Endothelial cell of umbilical vein (primary cell): ENCODE measurements around the gene CDK11B. TPM values are rescaled to one million over a fixed set of nuclear protein-coding genes. Genes with fewer than 3 reads are reported as not detected.
"Not testable (repeated sequence)": the region's sequence is repeated elsewhere in the genome, so short reads cannot be mapped to it uniquely, and the experiment has no call there.

ENCODE experiments used
- BruUV-seq: library from RNA; stranded (reverse); fragments of 400-500 nt; replicated peaks from 2 replicates; lab custom pipeline; 2021; lab: Mats Ljungman, UMichigan
- CTCF ChIA-PET: fragments of 300-600, 350-600 bp; sonication (Branson Sonifier 250); formaldehyde crosslinking; loops from one replicate; lab custom pipeline; 2021; ENCODE audit warnings: antibody characterized with exemption, inconsistent platforms; lab: Charles Lee
- POLR2A ChIA-PET: fragments of 300-600, 350-600 bp; sonication (Branson Sonifier 250); formaldehyde crosslinking; loops from one replicate; lab custom pipeline; 2021; ENCODE audit warnings: antibody characterized with exemption, inconsistent platforms; lab: Charles Lee
- DNase-seq: peaks from one replicate; pipeline ENCODE4 v3.0.0-alpha.2; 2011; ENCODE audit warnings: low read depth, low spot score
- FAIRE-seq: peaks from 2 replicates; lab custom pipeline; 2011; peaks lifted over from hg19 to GRCh38; lab: Jason Lieb, UNC
- H2AFZ ChIP-seq: 2 replicates; pipeline ENCODE4 v1.6.0; 2012; ENCODE audit warnings: low read depth, low read length, control low read depth, inconsistent platforms
- H3K27ac ChIP-seq: 2 replicates; pipeline ENCODE4 v1.5.1; 2011; ENCODE audit warnings: low read depth, mild to moderate bottlenecking, control low read depth, low read length, moderate library complexity; ENCODE audit not compliant: insufficient read depth
- H3K27me3 ChIP-seq, 2 experiments: 2 replicates each; pipeline versions ENCODE4 v1.6.0 to v1.6.1; 2011; ENCODE audit warnings: low read length in 2 of 2, mixed read lengths in 1 of 2; ENCODE audit not compliant: control insufficient read depth in 2 of 2, insufficient read depth in 2 of 2
- H3K36me3 ChIP-seq, 2 experiments: 2 replicates in 1 of 2; 3 replicates in 1 of 2; pipeline ENCODE4 v1.5.1; 2011; ENCODE audit warnings: low read length in 2 of 2, mild to moderate bottlenecking in 1 of 2, moderate library complexity in 1 of 2; ENCODE audit not compliant: control insufficient read depth in 2 of 2, insufficient read depth in 2 of 2; ENCODE audit errors: extremely low read depth in 1 of 2
- H3K4me1 ChIP-seq: 3 replicates; pipeline ENCODE4 v1.5.1; 2011; ENCODE audit warnings: mild to moderate bottlenecking, low read length; ENCODE audit not compliant: control insufficient read depth, insufficient read depth; ENCODE audit errors: extremely low read depth
- H3K4me2 ChIP-seq: 2 replicates; pipeline ENCODE4 v1.6.1; 2011; ENCODE audit warnings: low read length, control low read depth, mixed read lengths; ENCODE audit not compliant: insufficient read depth
- H3K4me3 ChIP-seq, 3 experiments: fragments of 200-600 bp in 1 of 3; sonication (generic), shearing (Covaris generic) in 1 of 3; replicated peaks in 1 of 3; 2 replicates each; pipeline ENCODE4 v1.5.1; 2011 to 2016; ENCODE audit warnings: control low read depth in 3 of 3, low read length in 3 of 3, mild to moderate bottlenecking in 2 of 3, inconsistent platforms in 1 of 3, low read depth in 1 of 3, moderate library complexity in 1 of 3; ENCODE audit not compliant: insufficient read depth in 1 of 3
- H3K79me2 ChIP-seq: 2 replicates; pipeline ENCODE4 v1.6.0; 2012; ENCODE audit warnings: low read length, inconsistent platforms; ENCODE audit not compliant: control insufficient read depth, insufficient read depth
- H3K9ac ChIP-seq: replicated peaks from 2 replicates; pipeline ENCODE3; 2011; ENCODE audit warnings: low read length, control low read depth; ENCODE audit not compliant: insufficient read depth; ENCODE audit errors: extremely low read depth
- H3K9me1 ChIP-seq: replicated peaks from 3 replicates; pipeline ENCODE4 v1.6.0; 2011; ENCODE audit warnings: mild to moderate bottlenecking, low read length; ENCODE audit not compliant: control insufficient read depth, insufficient read depth; ENCODE audit errors: extremely low read depth
- H3K9me3 ChIP-seq: replicated peaks from 2 replicates; pipeline ENCODE4 v1.5.1; 2012; ENCODE audit warnings: low read length, inconsistent platforms; ENCODE audit not compliant: control insufficient read depth, insufficient read depth
- H4K20me1 ChIP-seq: replicated peaks from 2 replicates; pipeline ENCODE3; 2011; ENCODE audit warnings: mild to moderate bottlenecking, low read length; ENCODE audit not compliant: control insufficient read depth, insufficient read depth; ENCODE audit errors: extremely low read depth
- dilution Hi-C: fragments of 300-500 bp; cut with MboI; formaldehyde crosslinking; loops from one replicate; pipeline ENCODE4 v1.15.0; 2019; ENCODE audit warnings: low sequenced_read_pairs; ENCODE audit not compliant: extremely low pct_ligation_motif_present
- intact Hi-C: fragments of 100-400 bp; cut with micrococcal nuclease; formaldehyde crosslinking; loops from one replicate; pipeline ENCODE4 v1.10.0; 2022
- polyA plus RNA-seq, 4 experiments: library from polyadenylated mRNA; depleted of rRNA in 3 of 4; stranded (reverse) in 3 of 4; unstranded in 1 of 4; fragments of >200 nt; gene quantifications; 2 replicates each; pipeline versions ENCODE4 v1.2.1 to v1.2.3, GENCODE V29; 2011 to 2012; ENCODE audit warnings: missing spikeins in 1 of 4
- total RNA-seq: library from RNA; stranded (reverse); gene quantifications from 2 replicates; pipeline ENCODE4 v1.2.3, GENCODE V29; 2021

CDK11B gene
- total and polyA plus RNA-seq, 2 donors (not counting 3 experiments of a cell fraction or from before 2014, with no cell fraction given): 16.4 to 32.0 TPM

- H3K9ac ChIP-seq, H3K27ac ChIP-seq, H4K20me1 ChIP-seq, DNase-seq, POLR2A ChIA-PET, H3K4me2 ChIP-seq, H3K9me3 ChIP-seq, H3K27me3 ChIP-seq, H3K9me1 ChIP-seq, H3K4me3 ChIP-seq, H3K79me2 ChIP-seq, CTCF ChIA-PET, BruUV-seq, FAIRE-seq, intact Hi-C loops, H3K4me1 ChIP-seq, dilution Hi-C loops, H2AFZ ChIP-seq: not testable (repeated sequence)
- peaks cover 0 to 16% of the 10 kb centered on the region in 2 experiments for H3K36me3 ChIP-seq
These were observed 16.4 kb upstream of the CDK11B start for GRCh38 chr1:1675218-1675617.

GRCh38 chr1:1674806-1675205 lies 16.0 kb upstream of the CDK11B start:
- H3K9me1 ChIP-seq, H3K27me3 ChIP-seq, POLR2A ChIA-PET, DNase-seq, H3K4me3 ChIP-seq, H3K9ac ChIP-seq, CTCF ChIA-PET, intact Hi-C loops, H3K9me3 ChIP-seq, BruUV-seq, H3K4me2 ChIP-seq, H2AFZ ChIP-seq, dilution Hi-C loops, H4K20me1 ChIP-seq, H3K79me2 ChIP-seq, H3K4me1 ChIP-seq, H3K27ac ChIP-seq, FAIRE-seq: not testable (repeated sequence)
- peaks cover 0 to 16% of the 10 kb centered on the region in 2 experiments for H3K36me3 ChIP-seq
